ENCODE results near the gene USH1G.

The USH1G gene

DNA sequence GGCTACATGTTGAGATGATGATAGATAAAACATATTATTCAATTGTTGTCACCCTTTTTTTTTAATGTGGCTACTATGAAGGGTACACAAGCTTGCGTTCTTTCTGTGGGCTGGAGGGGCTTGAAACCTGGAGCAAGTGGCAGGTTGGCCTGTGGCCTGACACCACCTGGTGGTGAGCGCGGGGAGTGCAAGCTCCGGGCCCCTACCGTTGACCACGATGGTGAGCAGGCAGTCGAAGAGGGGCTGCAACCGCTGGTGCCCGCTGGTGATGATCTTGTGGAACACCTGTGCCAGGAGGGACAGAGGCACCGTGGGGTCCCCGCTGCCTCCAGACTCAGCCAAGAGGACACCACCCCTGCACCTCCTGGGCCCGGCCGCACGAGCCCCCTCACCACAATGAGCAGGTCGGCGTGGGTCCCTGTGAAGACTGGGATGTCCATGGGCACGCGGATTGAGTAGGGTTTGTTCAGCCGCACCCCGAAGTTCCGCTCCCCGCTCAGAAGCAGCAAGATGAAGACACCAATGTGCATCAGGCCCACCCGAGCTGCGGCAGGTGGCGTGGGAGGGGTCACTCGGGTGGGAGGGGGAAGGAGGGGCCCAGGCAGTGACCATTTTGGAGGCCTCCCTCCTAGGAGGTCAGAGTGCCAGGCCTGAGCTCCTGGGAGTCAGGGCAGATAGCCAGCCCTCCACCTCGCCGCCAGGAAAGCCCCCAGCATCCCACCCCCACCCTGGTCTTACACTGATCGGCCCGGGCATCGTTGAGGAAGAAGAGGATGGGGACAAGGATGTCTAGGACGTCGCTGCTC is 35.1 kb upstream of the USH1G start:
- no peak for TF ChIP-seq Cebpa-rat (IDR thresholded peaks at IDR 0.05)
- Histone ChIP-seq H3K9ac (no peak overlapping the region), H3K4me2 (no peak overlapping the region), H3K4me3 (no peak overlapping the region), H4K20me1 (peaks cover 0 to 10% (median 0%) of the 10 kb centered on the region in 11 experiments; a peak in 2 of 22 replicates), H3K27me3 (no peaks in the 10 kb centered on the region; a peak in 1 of 22 replicates), H3K9me3 (replicated peaks in 1 of 11) (no peaks in the 10 kb centered on the region), H3K4me1 (peaks cover 6 to 28% (median 12%) of the 10 kb centered on the region in 10 experiments; a peak in 14 of 20 replicates), H3K36me3 (no peaks in the 10 kb centered on the region), H3K27ac (no peak overlapping the region)

DNA sequence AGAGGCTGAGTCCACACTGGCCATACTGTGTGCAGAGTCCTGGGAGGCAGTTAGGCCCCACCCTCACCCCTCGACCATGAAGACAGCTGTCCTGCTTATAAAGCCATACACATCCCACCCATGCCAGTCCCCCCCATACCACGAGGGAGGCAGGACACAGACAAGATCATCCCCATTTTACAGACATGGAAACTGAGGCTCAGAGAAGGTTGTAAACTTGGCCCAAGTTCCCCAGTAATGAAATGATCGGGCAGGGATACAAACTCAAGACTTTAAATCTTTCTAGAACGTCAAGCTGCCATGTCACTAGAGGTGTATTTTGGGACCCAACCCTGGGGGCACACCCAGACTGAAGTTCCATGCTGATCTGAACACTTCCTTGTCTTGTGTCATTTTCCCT is 33.0 kb upstream of the USH1G start:
- Histone ChIP-seq H3K4me3 (no peak overlapping the region), H3K27me3 (no peaks in the 10 kb centered on the region; a peak in 1 of 22 replicates)
- TF ChIP-seq Cebpa-rat (IDR thresholded peaks at IDR 0.05), result no peak

DNA sequence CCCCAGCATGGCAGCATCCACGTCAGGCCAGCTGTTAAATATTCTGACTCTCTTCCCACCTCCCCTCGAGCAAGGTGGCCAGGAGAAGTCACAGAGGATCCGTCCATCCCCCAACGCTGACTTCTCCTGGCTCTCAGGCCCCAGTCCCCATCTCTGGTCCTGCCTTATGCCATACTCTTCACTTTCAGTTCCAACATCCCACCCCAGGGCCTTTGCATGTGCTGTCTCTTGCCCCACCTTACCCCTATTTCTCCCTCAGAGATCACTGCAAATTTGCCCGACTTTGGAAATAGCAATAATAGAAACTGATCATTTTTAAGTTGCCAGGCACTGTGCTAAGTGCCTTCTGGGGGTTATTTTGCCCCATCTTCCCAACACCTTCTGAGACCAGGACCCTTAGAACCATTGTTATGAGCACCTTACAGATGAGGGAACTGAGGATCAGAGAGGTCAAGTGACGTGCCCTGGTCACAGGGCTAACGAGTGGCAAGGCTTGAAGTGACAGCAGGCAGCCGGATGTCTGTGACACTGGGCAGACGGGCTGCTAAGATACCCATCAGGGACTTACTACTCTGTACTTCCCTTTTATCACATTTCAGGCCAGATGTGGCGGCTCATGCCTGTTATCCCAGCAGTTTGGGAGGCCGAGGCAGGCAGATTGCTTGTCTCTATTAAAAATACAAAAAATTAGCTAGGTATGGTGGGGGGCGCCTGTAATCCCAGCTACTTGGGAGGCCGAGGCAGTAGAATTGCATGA is 31.8 kb upstream of the USH1G start:
- H3K9me3 ChIP-seq (replicated peaks in 1 of 11), result no peaks in the 10 kb centered on the region
- TF ChIP-seq Cebpa-rat (IDR thresholded peaks at IDR 0.05), result no peak
- H3K9ac ChIP-seq, result no peak overlapping the region; a peak in 1 of 22 replicates
- peaks cover 0 to 2% (median 0%) of the 10 kb centered on the region in 11 experiments; a peak in 3 of 22 replicates for H4K20me1 ChIP-seq
- peaks cover 6 to 24% (median 12%) of the 10 kb centered on the region in 10 experiments; a peak in 14 of 20 replicates for H3K4me1 ChIP-seq
- no peaks in the 10 kb centered on the region for H3K36me3 ChIP-seq
- no peak overlapping the region for H3K27ac ChIP-seq
- H3K4me3 ChIP-seq, result no peak overlapping the region
- peak overlapping the region in 7 of 11 experiments; percentile 5 to 36 (median 15); a peak in 4 of 22 replicates for H3K4me2 ChIP-seq
- H3K27me3 ChIP-seq, result no peaks in the 10 kb centered on the region; a peak in 1 of 22 replicates

More for the DNA sequence above, 33.0 kb upstream of the USH1G start:
- Histone ChIP-seq H3K27ac (no peak overlapping the region), H4K20me1 (peaks cover 0 to 10% (median 0%) of the 10 kb centered on the region in 11 experiments; a peak in 3 of 22 replicates), H3K4me2 (peak overlapping the region in 1 of 11 experiments; percentile 21; a peak in 3 of 22 replicates), H3K36me3 (no peaks in the 10 kb centered on the region), H3K9ac (no peak overlapping the region), H3K9me3 (replicated peaks in 1 of 11) (no peaks in the 10 kb centered on the region), H3K4me1 (peaks cover 6 to 28% (median 12%) of the 10 kb centered on the region in 10 experiments; a peak in 14 of 20 replicates)

DNA sequence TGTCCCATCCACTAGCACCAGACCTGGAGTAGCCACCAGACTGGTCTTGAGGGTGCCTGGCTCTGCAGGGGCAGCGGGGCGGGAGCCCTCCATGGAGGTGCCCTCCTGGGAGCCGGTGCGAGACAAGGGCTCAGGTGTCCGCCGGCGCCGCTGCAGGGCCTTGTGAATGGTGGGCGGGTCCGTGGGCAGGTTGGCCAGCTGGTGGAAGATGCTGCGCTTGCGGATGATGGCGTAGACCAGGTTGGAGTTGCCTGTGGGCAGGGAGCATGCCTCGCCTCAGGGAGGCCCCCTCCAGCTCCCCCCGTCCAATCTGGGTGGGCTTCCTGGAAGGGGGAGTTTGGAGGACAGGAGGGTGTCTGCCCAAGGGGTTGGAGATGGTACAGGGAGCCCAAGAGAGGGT is 31.1 kb upstream of the USH1G start:
- Histone ChIP-seq H3K27me3 (no peaks in the 10 kb centered on the region; a peak in 1 of 22 replicates), H3K27ac (no peak overlapping the region), H3K4me3 (no peak overlapping the region), H3K4me1 (peaks cover 6 to 24% (median 12%) of the 10 kb centered on the region in 10 experiments; a peak in 14 of 20 replicates), H4K20me1 (no peaks in the 10 kb centered on the region; a peak in 2 of 22 replicates), H3K36me3 (no peaks in the 10 kb centered on the region), H3K9me3 (replicated peaks in 1 of 11) (no peaks in the 10 kb centered on the region), H3K9ac (no peak overlapping the region), H3K4me2 (peak overlapping the region in 1 of 11 experiments; percentile 5; a peak in 1 of 22 replicates)
- no peak for TF ChIP-seq Cebpa-rat (IDR thresholded peaks at IDR 0.05)

DNA sequence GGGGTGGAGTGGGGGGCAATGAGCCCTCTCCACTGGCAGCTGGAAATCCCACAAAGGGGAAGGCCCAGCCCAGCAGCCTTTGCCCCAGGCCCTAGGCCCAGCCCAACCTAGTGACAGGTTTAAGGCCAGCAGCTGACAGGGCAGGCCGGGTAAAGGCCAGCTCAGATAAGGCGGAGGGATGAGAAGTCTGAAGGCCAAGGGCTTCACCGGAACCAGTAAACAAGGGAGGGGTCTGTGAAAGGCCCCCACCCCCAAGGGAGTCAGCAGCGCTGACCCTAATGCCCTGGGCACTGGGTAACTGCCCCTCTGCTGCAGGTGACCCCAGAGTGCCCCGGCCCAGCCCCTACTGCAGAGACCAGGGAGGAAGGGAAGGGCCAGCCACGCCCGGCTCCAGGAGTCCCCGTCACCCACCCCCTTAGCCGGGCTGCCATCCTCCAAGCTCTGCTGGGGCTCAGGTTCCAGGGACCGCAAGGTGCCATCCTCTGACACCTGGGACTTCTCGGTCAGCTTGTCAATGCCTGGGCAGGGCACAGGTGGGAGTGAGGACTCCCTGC is 30.2 kb upstream of the USH1G start:
- TF ChIP-seq Cebpa-rat (IDR thresholded peaks at IDR 0.05), result no peak
- H3K27ac ChIP-seq, result no peak overlapping the region
- no peak overlapping the region for H3K4me3 ChIP-seq
- no peaks in the 10 kb centered on the region; a peak in 3 of 22 replicates for H4K20me1 ChIP-seq
- H3K9me3 ChIP-seq (replicated peaks in 1 of 11), result no peaks in the 10 kb centered on the region
- H3K27me3 ChIP-seq, result no peaks in the 10 kb centered on the region; a peak in 1 of 22 replicates
- H3K4me2 ChIP-seq, result no peak overlapping the region
- peaks cover 6 to 24% (median 12%) of the 10 kb centered on the region in 10 experiments; a peak in 14 of 20 replicates for H3K4me1 ChIP-seq
- H3K9ac ChIP-seq, result no peak overlapping the region
- no peaks in the 10 kb centered on the region for H3K36me3 ChIP-seq

DNA sequence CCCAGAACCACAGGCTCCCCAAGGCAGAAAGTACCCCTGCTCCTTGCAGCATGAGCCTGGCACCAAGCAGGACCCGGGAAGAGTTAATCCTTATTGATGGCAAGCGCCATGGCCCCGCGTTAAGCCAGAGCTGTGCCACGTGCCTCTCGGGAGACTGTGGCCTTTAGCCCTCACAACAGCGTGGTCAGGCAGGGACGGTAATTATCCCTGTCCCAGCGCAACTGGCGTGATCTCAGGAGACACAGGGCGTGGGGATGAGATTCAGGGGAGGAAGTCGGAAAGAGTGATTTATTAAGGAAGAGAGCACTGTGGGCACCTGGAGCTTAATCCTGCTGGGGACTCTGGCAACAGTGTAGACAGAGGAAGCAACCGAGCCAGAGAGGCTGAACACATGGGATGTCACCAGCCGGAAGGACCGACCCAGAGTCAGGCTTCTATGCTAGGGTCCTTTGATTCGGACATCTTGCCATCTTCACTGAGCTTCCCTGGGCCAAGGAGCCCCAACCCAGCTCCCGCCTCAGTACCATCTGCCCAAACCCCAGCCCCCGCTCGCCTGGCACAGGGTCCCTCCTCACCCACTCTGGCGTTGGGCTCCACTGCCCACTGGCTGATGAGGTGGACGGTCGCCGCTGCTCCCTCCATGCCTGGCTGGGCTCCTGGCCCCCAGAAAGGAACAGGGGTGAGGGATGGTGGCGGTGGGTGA is 29.5 kb upstream of the USH1G start:
- Histone ChIP-seq H3K9me3 (replicated peaks in 1 of 11) (no peaks in the 10 kb centered on the region), H3K27ac (no peak overlapping the region), H4K20me1 (no peaks in the 10 kb centered on the region; a peak in 3 of 22 replicates), H3K4me3 (no peak overlapping the region), H3K36me3 (no peaks in the 10 kb centered on the region), H3K27me3 (no peaks in the 10 kb centered on the region; a peak in 1 of 22 replicates), H3K4me2 (no peak overlapping the region), H3K4me1 (peaks cover 6 to 24% (median 12%) of the 10 kb centered on the region in 10 experiments; a peak in 14 of 20 replicates), H3K9ac (no peak overlapping the region)
- no peak for TF ChIP-seq Cebpa-rat (IDR thresholded peaks at IDR 0.05)

DNA sequence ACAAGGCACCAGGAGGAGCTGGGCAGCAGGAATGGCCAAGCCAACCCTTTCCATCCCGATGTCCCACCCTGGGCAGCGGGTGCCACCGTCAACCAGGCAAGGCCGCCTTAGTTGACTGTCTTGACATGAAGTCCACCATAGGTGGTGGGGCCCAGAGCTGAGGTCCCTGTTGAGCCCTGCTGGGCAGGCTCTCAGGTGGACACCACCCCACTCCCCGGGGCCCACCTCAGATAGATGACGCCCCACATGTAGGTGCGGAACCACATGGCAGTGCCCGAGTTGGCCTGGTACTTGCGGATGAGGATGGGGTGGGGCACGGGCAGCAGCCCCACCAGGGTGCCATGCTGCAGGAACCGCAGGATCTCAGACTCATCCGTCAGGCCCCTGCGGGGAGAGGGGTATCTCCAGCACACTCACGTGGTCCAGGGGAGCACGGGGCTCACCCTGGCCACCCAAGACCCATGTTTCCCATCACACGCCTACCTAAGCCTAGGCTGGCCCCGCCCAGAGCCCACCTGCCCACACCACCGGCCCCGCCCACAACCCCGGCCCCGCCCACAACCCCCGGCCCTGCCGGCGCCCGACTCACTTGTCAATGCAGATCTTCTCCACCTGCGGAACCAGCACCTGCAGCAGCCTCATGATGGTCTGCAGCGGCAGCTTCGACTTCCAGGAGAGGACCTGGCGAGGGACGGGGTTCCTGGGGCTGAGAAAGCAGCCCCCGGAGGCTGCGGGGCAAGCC is 28.8 kb upstream of the USH1G start:
- Histone ChIP-seq H3K9ac (no peak overlapping the region), H3K4me1 (peaks cover 6 to 24% (median 12%) of the 10 kb centered on the region in 10 experiments; a peak in 14 of 20 replicates), H3K27ac (no peak overlapping the region), H3K4me2 (no peak overlapping the region), H3K4me3 (no peak overlapping the region), H3K9me3 (replicated peaks in 1 of 11) (no peaks in the 10 kb centered on the region), H3K36me3 (no peaks in the 10 kb centered on the region), H4K20me1 (no peaks in the 10 kb centered on the region; a peak in 3 of 22 replicates), H3K27me3 (no peaks in the 10 kb centered on the region; a peak in 1 of 22 replicates)
- TF ChIP-seq Cebpa-rat (IDR thresholded peaks at IDR 0.05), result no peak

DNA sequence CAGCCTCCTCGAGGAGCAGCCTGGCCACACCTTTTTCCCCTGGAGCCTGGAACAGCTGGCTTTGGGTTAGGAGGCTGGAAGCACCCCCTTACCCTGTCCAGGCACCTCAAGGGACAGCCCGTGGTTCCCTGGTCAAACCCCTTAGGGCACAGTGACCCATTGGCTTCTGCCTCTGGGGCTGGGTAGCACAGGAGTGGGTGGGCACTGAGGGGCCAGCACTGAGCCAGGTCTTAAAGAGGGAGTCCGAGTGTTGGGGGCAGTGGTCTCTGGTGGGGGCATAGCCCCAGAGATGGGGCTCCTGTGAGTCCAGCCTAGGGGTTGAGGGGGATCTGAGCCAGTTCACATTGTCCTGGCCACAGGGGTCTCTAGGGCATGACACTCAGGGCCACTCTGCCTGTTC is 28.0 kb upstream of the USH1G start:
- no peak for TF ChIP-seq Cebpa-rat (IDR thresholded peaks at IDR 0.05)
- no peak overlapping the region for H3K4me3 ChIP-seq
- H3K27me3 ChIP-seq, result no peaks in the 10 kb centered on the region; a peak in 1 of 22 replicates
- no peaks in the 10 kb centered on the region for H3K9me3 ChIP-seq (replicated peaks in 1 of 11)
- no peak overlapping the region for H3K4me2 ChIP-seq
- no peaks in the 10 kb centered on the region for H3K36me3 ChIP-seq
- H4K20me1 ChIP-seq, result no peaks in the 10 kb centered on the region; a peak in 3 of 22 replicates
- no peak overlapping the region for H3K27ac ChIP-seq
- no peak overlapping the region for H3K9ac ChIP-seq
- H3K4me1 ChIP-seq, result peaks cover 6 to 19% (median 11%) of the 10 kb centered on the region in 10 experiments; a peak in 13 of 20 replicates

Measured in BLaER1 treated with 17β-estradiol and CSF1 and Interleukin-3, amounts not matched to agents 10 nM and 100 nM (cell line).